ENCODE results near the gene HMCN2.

DNA sequence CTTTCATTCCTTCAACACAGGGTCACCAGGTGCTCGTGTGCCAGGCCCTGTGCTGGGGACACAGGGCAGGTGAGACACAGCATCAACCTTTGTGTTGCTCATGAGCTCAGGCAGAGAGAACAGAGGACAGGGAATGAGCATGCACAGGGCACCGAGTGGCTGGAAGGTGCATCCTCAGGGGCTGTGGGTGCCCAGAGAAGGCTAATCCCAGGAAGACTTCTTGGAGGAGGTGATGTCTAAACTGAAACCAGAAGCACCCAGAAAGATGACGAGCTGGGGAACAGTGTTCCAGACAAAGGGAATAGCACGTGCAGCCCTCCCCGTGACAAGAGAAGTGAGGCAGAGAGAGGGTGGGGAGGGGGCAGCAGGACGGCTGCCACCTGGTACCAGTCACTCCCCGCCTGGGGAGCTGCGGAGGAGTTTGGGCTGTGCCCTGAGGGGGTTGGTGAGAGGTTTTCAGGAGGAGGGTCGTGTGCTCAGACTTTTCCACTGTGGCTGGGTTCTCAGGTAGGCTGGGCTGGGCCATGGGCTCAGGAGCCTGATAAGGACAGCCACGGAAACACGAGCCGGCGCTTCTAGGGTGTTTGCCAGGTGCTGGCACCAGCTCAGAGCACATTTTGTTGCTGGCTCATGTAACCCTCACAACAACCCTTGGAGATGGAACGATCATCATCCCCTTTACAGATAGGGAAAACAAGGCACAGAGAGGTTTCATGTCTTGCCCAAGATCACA is 46.0 kb downstream of the HMCN2 start:
- TF ChIP-seq, protein P1, sequence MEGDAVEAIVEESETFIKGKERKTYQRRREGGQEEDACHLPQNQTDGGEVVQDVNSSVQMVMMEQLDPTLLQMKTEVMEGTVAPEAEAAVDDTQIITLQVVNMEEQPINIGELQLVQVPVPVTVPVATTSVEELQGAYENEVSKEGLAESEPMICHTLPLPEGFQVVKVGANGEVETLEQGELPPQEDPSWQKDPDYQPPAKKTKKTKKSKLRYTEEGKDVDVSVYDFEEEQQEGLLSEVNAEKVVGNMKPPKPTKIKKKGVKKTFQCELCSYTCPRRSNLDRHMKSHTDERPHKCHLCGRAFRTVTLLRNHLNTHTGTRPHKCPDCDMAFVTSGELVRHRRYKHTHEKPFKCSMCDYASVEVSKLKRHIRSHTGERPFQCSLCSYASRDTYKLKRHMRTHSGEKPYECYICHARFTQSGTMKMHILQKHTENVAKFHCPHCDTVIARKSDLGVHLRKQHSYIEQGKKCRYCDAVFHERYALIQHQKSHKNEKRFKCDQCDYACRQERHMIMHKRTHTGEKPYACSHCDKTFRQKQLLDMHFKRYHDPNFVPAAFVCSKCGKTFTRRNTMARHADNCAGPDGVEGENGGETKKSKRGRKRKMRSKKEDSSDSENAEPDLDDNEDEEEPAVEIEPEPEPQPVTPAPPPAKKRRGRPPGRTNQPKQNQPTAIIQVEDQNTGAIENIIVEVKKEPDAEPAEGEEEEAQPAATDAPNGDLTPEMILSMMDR (IDR thresholded peaks at IDR 0.05; ENCODE audit: low read length), result no peak
- no peak for TF ChIP-seq EZH2 (optimal IDR thresholded peaks at IDR 0.05; ENCODE audit: low read depth, low read length)
- no peak for TF ChIP-seq EZH2phosphoT487 (IDR thresholded peaks at IDR 0.05; ENCODE audit: low read length)
